CD4-positive, alpha-beta memory T cell (primary cell): ENCODE data around the gene P4HTM. TPM values are rescaled to one million over a fixed set of nuclear protein-coding genes. Genes with fewer than 3 reads are reported as not detected.
A peak's percentile ranks its signal among the peaks of the same experiment; 100 is the strongest.

Experiments used
- CTCF ChIA-PET: fragments of 350-600 bp; sonication (Branson Sonifier 250); formaldehyde crosslinking; loops from one replicate; lab custom pipeline; 2021; ENCODE audit warnings: inconsistent platforms; ENCODE audit not compliant: partially characterized antibody; lab: Charles Lee
- POLR2A ChIA-PET: fragments of 350-600 bp; sonication (Branson Sonifier 250); formaldehyde crosslinking; loops from one replicate; lab custom pipeline; 2021; ENCODE audit not compliant: partially characterized antibody; lab: Charles Lee
- DNase-seq, 5 donors: peaks; one replicate each; pipeline versions ENCODE4 v3.0.0 to v3.0.0-alpha.2; 2020 to 2022; ENCODE audit warnings: mixed read lengths in 1 of 5
- H3K27ac ChIP-seq: one replicate; pipeline ENCODE4 v1.7.0; 2013; ENCODE audit warnings: low read depth, low read length
- H3K27me3 ChIP-seq: 2 replicates; pipeline ENCODE4 v1.7.0; 2013; ENCODE audit warnings: mild to moderate bottlenecking, low read length, moderate library complexity; ENCODE audit not compliant: insufficient read depth
- H3K36me3 ChIP-seq: 2 replicates; pipeline ENCODE4 v1.7.0; 2013; ENCODE audit warnings: mild to moderate bottlenecking, low read length, moderate library complexity; ENCODE audit not compliant: insufficient read depth
- H3K4me1 ChIP-seq: 2 replicates; pipeline ENCODE4 v1.7.0; 2013; ENCODE audit warnings: mild to moderate bottlenecking, low read length, moderate library complexity; ENCODE audit not compliant: insufficient read depth
- H3K4me3 ChIP-seq, 2 donors: one replicate each; pipeline ENCODE4 v1.7.0; 2013; ENCODE audit warnings: low read length in 2 of 2, mild to moderate bottlenecking in 1 of 2
- H3K9me3 ChIP-seq, 2 donors: one replicate each; pipeline ENCODE4 v1.7.0; 2013; ENCODE audit warnings: low read length in 2 of 2, control low read depth in 1 of 2; ENCODE audit not compliant: control insufficient read depth in 1 of 2
- H3K27ac Mint-ChIP-seq, 7 donors: one replicate each; pipeline ENCODE4 v1.8.0; 2020 to 2021; ENCODE audit warnings: mixed read lengths in 7 of 7, mild to moderate bottlenecking in 6 of 7, inconsistent platforms in 3 of 7, moderate library complexity in 3 of 7
- H3K27me3 Mint-ChIP-seq, 2 donors: one replicate each; pipeline ENCODE4 v1.8.0; 2020 to 2021; ENCODE audit warnings: mixed read lengths in 2 of 2
- H3K36me3 Mint-ChIP-seq, 2 donors: one replicate each; pipeline ENCODE4 v1.8.0; 2020 to 2021; ENCODE audit warnings: mixed read lengths in 2 of 2, inconsistent platforms in 1 of 2, mild to moderate bottlenecking in 1 of 2
- H3K4me1 Mint-ChIP-seq, 4 donors: one replicate each; pipeline ENCODE4 v1.8.0; 2020 to 2021; ENCODE audit warnings: mixed read lengths in 4 of 4, mild to moderate bottlenecking in 1 of 4
- H3K4me3 Mint-ChIP-seq, 8 donors: one replicate each; pipeline ENCODE4 v1.8.0; 2020 to 2021; ENCODE audit warnings: mixed read lengths in 8 of 8, mild to moderate bottlenecking in 7 of 8, moderate library complexity in 6 of 8, inconsistent platforms in 3 of 8
- H3K9me3 Mint-ChIP-seq, 8 donors: one replicate each; pipeline ENCODE4 v1.8.0; 2020 to 2021; ENCODE audit warnings: mixed read lengths in 8 of 8, mild to moderate bottlenecking in 5 of 8, inconsistent platforms in 3 of 8, moderate library complexity in 1 of 8
- intact Hi-C: fragments of 100-400 bp; cut with micrococcal nuclease; formaldehyde crosslinking; loops from one replicate; pipeline ENCODE4 v1.15.1; 2023
- polyA plus RNA-seq, 2 donors: library from polyadenylated mRNA; unstranded; fragments of 300-500 nt; fragmentation: Illumina TruSeq; gene quantifications; one replicate each; pipeline ENCODE4 v1.2.3, GENCODE V29; 2021
- total RNA-seq, 2 experiments: library from RNA; stranded (reverse); gene quantifications; one replicate each; pipeline ENCODE4 v1.2.3, GENCODE V29; 2021

Gene P4HTM, protein sequence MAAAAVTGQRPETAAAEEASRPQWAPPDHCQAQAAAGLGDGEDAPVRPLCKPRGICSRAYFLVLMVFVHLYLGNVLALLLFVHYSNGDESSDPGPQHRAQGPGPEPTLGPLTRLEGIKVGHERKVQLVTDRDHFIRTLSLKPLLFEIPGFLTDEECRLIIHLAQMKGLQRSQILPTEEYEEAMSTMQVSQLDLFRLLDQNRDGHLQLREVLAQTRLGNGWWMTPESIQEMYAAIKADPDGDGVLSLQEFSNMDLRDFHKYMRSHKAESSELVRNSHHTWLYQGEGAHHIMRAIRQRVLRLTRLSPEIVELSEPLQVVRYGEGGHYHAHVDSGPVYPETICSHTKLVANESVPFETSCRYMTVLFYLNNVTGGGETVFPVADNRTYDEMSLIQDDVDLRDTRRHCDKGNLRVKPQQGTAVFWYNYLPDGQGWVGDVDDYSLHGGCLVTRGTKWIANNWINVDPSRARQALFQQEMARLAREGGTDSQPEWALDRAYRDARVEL
- total RNA-seq: 10 to 100 TPM; 79.3 to 87.3 TPM
- polyA plus RNA-seq: 10 to 100 TPM; 29.7 to 32.8 TPM

DNA sequence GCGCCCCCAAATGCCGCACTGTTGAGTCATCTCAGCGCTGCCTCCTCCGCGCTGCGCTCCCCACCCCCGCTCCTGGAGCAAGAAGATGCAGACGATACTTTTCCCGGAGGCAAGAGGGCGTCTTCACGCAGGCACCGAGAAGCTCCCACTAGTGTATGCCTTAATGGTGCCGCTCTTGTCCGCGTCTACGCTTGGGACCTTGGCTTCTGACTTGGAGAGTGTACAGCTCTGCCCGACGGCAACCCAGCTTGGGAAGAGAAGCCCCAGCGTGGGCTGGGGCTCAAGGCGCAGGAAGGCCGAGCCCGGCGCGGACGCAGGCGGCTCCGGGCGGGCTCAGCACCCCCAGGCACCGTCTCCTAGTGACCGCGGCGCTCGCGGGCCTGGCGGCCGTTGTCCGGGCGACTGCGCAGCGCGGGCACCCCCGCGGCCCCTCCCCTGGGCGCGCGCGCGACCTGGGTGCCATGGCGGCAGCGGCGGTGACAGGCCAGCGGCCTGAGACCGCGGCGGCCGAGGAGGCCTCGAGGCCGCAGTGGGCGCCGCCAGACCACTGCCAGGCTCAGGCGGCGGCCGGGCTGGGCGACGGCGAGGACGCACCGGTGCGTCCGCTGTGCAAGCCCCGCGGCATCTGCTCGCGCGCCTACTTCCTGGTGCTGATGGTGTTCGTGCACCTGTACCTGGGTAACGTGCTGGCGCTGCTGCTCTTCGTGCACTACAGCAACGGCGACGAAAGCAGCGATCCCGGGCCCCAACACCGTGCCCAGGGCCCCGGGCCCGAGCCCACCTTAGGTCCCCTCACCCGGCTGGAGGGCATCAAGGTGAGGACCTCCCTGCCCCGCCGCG lies at the start of gene P4HTM:
Gene P4HTM, plus strand, starts transcription at position 446 of the 840 bp plus-strand sequence. Its CDS starts 16 bp downstream, at position 462.
- Mint-ChIP-seq H3K36me3 (peaks cover 2 to 36% of the 10 kb centered on the region in 2 donors), H3K27me3 (no peaks in the 10 kb centered on the region), H3K4me3 (peak within 1 kb of the TSS; percentile 94 to 97 (median 94)), H3K4me1 (peaks cover 30 to 57% (median 43%) of the 10 kb centered on the region in 4 donors), H3K27ac (peak within 1 kb of the TSS; percentile 90 to 96 (median 93)), H3K9me3 (no peaks in the 10 kb centered on the region)
- H3K27ac ChIP-seq: peak within 1 kb of the TSS; percentile 65
- H3K36me3 ChIP-seq: peaks cover under 1% of the 10 kb centered on the region
- CTCF ChIA-PET: interaction anchor here (0.6 to 9.0 kb wide), 13 partner anchors 15 to 481 kb away, joined by 3 to 216 read pairs (median 6); partner anchors contain the start of genes DALRD3, IMPDH2, NDUFAF3 and QRICH1
- H3K4me3 ChIP-seq: peak within 1 kb of the TSS; percentile 76 to 86
- DNase-seq: peak; percentile 46 to 84 (median 54)
- POLR2A ChIA-PET: interaction anchor here (0.6 to 15.0 kb wide), 19 partner anchors 8 to 454 kb away, joined by 3 to 377 read pairs (median 5); partner anchors contain the start of genes ARIH2, CCDC71, DALRD3 and IMPDH2
- H3K9me3 ChIP-seq: no peaks in the 10 kb centered on the region
- intact Hi-C loops: loop anchor here (1.0 kb wide), 2 partner anchors 17 to 31 kb away; partner anchors contain the start of gene WDR6
- no peaks in the 10 kb centered on the region for H3K27me3 ChIP-seq
- peaks cover 45% of the 10 kb centered on the region for H3K4me1 ChIP-seq

DNA sequence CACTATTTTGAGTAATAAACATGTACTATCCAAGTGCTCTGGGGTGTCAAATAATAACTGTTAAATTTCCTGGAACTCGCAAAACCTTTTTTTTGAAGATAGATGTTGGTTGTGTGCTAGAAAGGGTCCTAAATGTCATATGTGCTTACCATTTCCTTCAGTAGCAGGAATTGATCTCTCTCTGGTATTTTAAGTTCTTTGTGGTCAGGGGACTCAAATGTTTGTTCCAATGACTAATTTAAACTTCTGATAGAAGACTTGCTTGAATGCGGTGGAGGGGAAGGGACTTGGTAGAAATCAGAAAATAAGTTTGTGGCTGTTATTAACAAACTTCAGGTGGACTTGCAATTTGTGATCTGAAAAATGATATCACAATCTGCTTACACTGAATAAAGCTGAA lies 44.6 kb upstream of the P4HTM start:
- peak overlapping the region; percentile 19 to 90 (median 48) for H3K27ac Mint-ChIP-seq
- H3K27ac ChIP-seq: no peak overlapping the region
- H3K9me3 ChIP-seq: no peaks in the 10 kb centered on the region
- no peaks in the 10 kb centered on the region for H3K9me3 Mint-ChIP-seq
- peaks cover 5% of the 10 kb centered on the region for H3K36me3 ChIP-seq
- no peaks in the 10 kb centered on the region for H3K27me3 Mint-ChIP-seq
- ChIA-PET POLR2A (no interaction called here), CTCF (no interaction called here)
- H3K27me3 ChIP-seq: no peaks in the 10 kb centered on the region
- DNase-seq: no peak
- peaks cover 5 to 16% of the 10 kb centered on the region in 2 donors for H3K36me3 Mint-ChIP-seq
- H3K4me1 Mint-ChIP-seq: peaks cover 20 to 31% (median 27%) of the 10 kb centered on the region in 4 donors
- peaks cover 6% of the 10 kb centered on the region for H3K4me1 ChIP-seq
- H3K4me3 ChIP-seq: no peak overlapping the region
- intact Hi-C loops: no loop called here
- no peak overlapping the region for H3K4me3 Mint-ChIP-seq

DNA sequence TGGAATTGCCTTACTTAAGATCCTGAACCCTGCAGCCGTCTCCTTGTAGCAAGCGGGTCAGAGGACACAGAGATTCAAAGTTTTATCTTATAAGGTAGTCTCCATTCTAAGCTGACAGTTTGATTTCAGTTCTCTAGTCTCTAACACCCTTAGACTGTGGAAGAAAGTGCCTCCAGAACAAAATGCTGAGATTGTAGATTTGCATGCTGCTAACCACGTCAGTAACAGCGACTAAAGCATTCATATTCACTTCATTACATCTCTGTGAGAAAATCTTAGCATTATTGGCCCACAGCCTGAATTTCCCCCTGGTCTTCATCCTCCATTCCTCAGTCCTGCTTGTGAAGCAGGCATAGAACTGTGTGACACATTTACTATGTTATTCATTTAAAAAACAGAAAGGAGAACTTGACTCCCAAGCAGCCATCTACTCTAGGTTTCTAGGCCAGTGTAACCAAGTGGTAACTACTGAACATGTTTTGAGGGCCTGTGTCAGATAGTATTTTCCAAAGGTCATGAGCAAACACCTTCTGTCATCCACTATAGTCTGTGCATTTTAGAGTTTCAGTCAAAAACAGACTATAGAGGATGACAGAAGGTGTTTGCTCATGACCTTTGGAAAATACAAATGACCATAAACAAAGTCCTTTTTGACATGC lies 44.0 kb upstream of the P4HTM start:
- Mint-ChIP-seq H3K27ac (peak overlapping the region in 6 of 7 donors; percentile 36 to 89 (median 64)), H3K4me3 (no peak overlapping the region), H3K36me3 (peaks cover 5 to 16% of the 10 kb centered on the region in 2 donors), H3K9me3 (no peaks in the 10 kb centered on the region), H3K4me1 (peaks cover 20 to 31% (median 26%) of the 10 kb centered on the region in 4 donors), H3K27me3 (no peaks in the 10 kb centered on the region)
- no peak for DNase-seq
- H3K27me3 ChIP-seq: no peaks in the 10 kb centered on the region
- H3K36me3 ChIP-seq: peaks cover 5% of the 10 kb centered on the region
- no peak overlapping the region for H3K4me3 ChIP-seq
- intact Hi-C loops: no loop called here
- POLR2A ChIA-PET: no interaction called here
- H3K9me3 ChIP-seq: no peaks in the 10 kb centered on the region
- peaks cover 6% of the 10 kb centered on the region for H3K4me1 ChIP-seq
- H3K27ac ChIP-seq: no peak overlapping the region
- CTCF ChIA-PET: no interaction called here

DNA sequence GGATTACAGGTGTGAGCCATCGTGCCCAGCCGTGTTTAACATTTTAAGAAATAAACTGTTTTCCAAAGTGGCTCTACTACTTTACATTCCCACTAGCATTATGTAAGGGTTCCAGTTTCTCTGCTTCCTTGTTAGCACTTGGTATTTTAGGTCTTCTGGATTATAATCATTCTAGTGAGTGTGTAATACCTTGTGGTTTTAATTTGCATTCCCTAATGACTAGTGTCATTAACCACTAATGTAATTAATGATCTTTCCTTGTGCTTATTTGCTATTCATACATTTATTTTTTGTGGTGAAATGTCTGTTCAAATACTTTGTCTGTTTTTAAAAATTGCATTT lies 40.7 kb upstream of the P4HTM start:
- no peak overlapping the region for H3K4me3 Mint-ChIP-seq
- H3K27me3 Mint-ChIP-seq: no peaks in the 10 kb centered on the region
- Histone ChIP-seq H3K27me3 (no peaks in the 10 kb centered on the region), H3K4me3 (no peak overlapping the region), H3K36me3 (peaks cover 5% of the 10 kb centered on the region), H3K4me1 (peaks cover 6% of the 10 kb centered on the region), H3K27ac (no peak overlapping the region), H3K9me3 (no peaks in the 10 kb centered on the region)
- intact Hi-C loops: no loop called here
- ChIA-PET CTCF (interaction anchor here (4.6 kb wide), 1 partner anchor 212 kb away, joined by 40 read pairs; no protein-coding TSS in a partner anchor), POLR2A (no interaction called here)
- peak overlapping the region in 1 of 7 donors; percentile 55 for H3K27ac Mint-ChIP-seq
- no peaks in the 10 kb centered on the region for H3K9me3 Mint-ChIP-seq
- H3K36me3 Mint-ChIP-seq: peaks cover 5 to 18% of the 10 kb centered on the region in 2 donors
- peaks cover 16 to 27% (median 24%) of the 10 kb centered on the region in 4 donors for H3K4me1 Mint-ChIP-seq
- DNase-seq: no peak

DNA sequence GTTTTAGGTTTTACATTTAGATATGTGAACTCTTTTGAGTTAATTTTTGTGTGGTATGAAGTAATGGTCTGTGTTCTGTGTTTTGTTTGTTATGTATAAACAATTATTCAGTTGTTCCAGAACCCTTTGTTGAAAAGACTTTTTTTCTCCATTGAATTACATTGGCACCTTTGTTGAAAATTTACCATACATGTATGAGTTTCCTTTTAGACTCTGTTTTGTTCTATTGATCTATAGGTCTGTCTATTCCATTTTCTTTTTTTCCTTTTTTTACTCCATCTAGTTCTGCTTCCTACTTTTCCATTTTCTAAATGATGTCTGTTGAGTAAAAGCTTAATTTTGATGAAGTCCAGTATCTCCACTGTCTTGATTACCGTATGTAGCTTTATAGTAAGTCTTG lies 40.0 kb upstream of the P4HTM start:
- no peaks in the 10 kb centered on the region for H3K27me3 Mint-ChIP-seq
- Histone ChIP-seq H3K4me3 (no peak overlapping the region), H3K27ac (no peak overlapping the region), H3K4me1 (peaks cover 6% of the 10 kb centered on the region), H3K27me3 (no peaks in the 10 kb centered on the region), H3K36me3 (peaks cover 5% of the 10 kb centered on the region), H3K9me3 (no peaks in the 10 kb centered on the region)
- H3K36me3 Mint-ChIP-seq: peaks cover 9 to 15% of the 10 kb centered on the region in 2 donors
- H3K4me3 Mint-ChIP-seq: no peak overlapping the region
- ChIA-PET POLR2A (interaction anchor here (1.0 kb wide), 1 partner anchor 210 kb away, joined by 3 read pairs; no protein-coding TSS in a partner anchor), CTCF (interaction anchor here (0.8 to 4.6 kb wide), 4 partner anchors 11 to 213 kb away, joined by 3 to 40 read pairs (median 4); no protein-coding TSS in a partner anchor)
- intact Hi-C loops: no loop called here
- peaks cover 12 to 23% (median 17%) of the 10 kb centered on the region in 4 donors for H3K4me1 Mint-ChIP-seq
- peak overlapping the region in 4 of 7 donors; percentile 31 to 84 (median 62) for H3K27ac Mint-ChIP-seq
- H3K9me3 Mint-ChIP-seq: no peaks in the 10 kb centered on the region
- no peak for DNase-seq

DNA sequence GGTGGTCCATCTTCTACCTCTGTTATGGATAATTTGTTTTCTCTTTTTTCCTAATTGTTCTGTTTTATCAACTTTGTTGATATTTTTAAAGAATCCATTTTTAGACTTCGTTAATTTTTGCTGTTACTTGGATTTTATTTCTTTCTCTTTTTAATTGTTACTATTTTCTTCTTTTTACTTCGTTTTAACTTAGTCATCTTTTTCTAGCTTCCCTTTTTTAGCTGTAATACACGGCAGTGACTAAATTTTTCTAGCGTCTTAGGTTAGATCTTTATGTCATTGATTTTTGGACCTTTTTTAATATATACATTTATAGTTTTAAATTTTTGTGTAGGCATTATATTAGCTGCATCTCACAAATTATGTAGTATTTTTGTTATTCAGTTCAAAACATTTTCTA lies 38.3 kb upstream of the P4HTM start:
- no peaks in the 10 kb centered on the region for H3K27me3 ChIP-seq
- H3K4me1 ChIP-seq: peaks cover 6% of the 10 kb centered on the region
- Mint-ChIP-seq H3K4me3 (no peak overlapping the region), H3K36me3 (peaks cover 8 to 14% of the 10 kb centered on the region in 2 donors), H3K27me3 (no peaks in the 10 kb centered on the region), H3K27ac (no peak overlapping the region), H3K4me1 (peaks cover 9 to 17% (median 10%) of the 10 kb centered on the region in 4 donors), H3K9me3 (no peaks in the 10 kb centered on the region)
- H3K27ac ChIP-seq: no peak overlapping the region
- peaks cover 4% of the 10 kb centered on the region for H3K36me3 ChIP-seq
- no peak overlapping the region for H3K4me3 ChIP-seq
- intact Hi-C loops: no loop called here
- ChIA-PET POLR2A (interaction anchor here (1.5 kb wide), 1 partner anchor 33 kb away, joined by 4 read pairs; the partner anchor contains the start of gene ARIH2), CTCF (interaction anchor here (0.8 to 4.6 kb wide), 12 partner anchors 8 to 221 kb away, joined by 3 to 40 read pairs (median 4); partner anchors contain the start of gene SLC25A20)
- DNase-seq: no peak
- H3K9me3 ChIP-seq: no peaks in the 10 kb centered on the region
